ENCODE data around the gene SETD5.

DNA sequence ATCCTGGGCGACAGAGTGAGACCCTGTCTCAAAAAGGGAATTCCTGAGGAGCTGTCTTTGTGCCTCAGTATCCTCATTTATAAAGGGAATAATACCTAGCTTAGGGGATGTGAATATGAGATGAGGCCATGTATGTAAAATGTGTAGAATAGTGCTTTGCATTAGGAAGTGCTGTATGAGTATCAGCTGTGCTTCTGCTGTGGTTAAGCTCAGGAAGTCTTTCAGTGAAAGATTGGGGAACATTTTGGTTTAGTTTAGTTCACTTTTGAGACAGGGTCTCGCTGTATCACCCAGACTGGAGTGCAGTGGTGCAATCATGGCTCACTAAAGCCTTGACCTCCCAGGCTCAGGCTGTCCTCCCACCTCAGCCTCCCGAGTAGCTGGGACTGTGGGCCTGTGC, 23.9 kb upstream of the SETD5 start:
- TF ChIP-seq, protein P1, sequence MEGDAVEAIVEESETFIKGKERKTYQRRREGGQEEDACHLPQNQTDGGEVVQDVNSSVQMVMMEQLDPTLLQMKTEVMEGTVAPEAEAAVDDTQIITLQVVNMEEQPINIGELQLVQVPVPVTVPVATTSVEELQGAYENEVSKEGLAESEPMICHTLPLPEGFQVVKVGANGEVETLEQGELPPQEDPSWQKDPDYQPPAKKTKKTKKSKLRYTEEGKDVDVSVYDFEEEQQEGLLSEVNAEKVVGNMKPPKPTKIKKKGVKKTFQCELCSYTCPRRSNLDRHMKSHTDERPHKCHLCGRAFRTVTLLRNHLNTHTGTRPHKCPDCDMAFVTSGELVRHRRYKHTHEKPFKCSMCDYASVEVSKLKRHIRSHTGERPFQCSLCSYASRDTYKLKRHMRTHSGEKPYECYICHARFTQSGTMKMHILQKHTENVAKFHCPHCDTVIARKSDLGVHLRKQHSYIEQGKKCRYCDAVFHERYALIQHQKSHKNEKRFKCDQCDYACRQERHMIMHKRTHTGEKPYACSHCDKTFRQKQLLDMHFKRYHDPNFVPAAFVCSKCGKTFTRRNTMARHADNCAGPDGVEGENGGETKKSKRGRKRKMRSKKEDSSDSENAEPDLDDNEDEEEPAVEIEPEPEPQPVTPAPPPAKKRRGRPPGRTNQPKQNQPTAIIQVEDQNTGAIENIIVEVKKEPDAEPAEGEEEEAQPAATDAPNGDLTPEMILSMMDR (IDR thresholded peaks at IDR 0.05) = no peak
- TF ChIP-seq POLR2A (IDR thresholded peaks at IDR 0.05) = no peak

Measured in breast epithelium (tissue), 3 donors.